GM12878 (cell line): ENCODE measurements around the gene PRRT1. TPM values are rescaled to one million over a fixed set of nuclear protein-coding genes. Genes with fewer than 3 reads are reported as not detected.
A peak's percentile ranks its signal among the peaks of the same experiment; 100 is the strongest.

Source experiments
- CHD1 ChIP-seq: IDR thresholded peaks from 2 replicates; pipeline ENCODE4 v1.6.1; 2012; ENCODE audit warnings: low read depth, low read length, improper control_type of control experiment
- POU2F2 ChIP-seq: IDR thresholded peaks from 3 replicates; pipeline ENCODE4 v1.6.1; 2011; ENCODE audit warnings: low read depth, mild to moderate bottlenecking, low read length, borderline replicate concordance
- SMARCA5 ChIP-seq: fragments of 450-650 bp; IDR thresholded peaks from 2 replicates; pipeline ENCODE4 v1.6.1; 2017; ENCODE audit warnings: mild to moderate bottlenecking
- STAT3 ChIP-seq: IDR thresholded peaks from 2 replicates; pipeline ENCODE4 v1.6.1; 2011; ENCODE audit warnings: low read depth, low read length, improper control_type of control experiment
- TAF1 ChIP-seq: IDR thresholded peaks from 2 replicates; pipeline ENCODE4 v1.6.1; 2011; ENCODE audit warnings: mild to moderate bottlenecking, low read depth, low read length, borderline replicate concordance
- TBL1XR1 ChIP-seq: IDR thresholded peaks from 2 replicates; pipeline ENCODE4 v1.6.1; 2012; ENCODE audit warnings: low read depth, low read length, improper control_type of control experiment
- ZNF24 ChIP-seq: fragments of 450-650 bp; IDR thresholded peaks from 2 replicates; pipeline ENCODE4 v1.6.1; 2017; ENCODE audit warnings: antibody characterized with exemption, mild to moderate bottlenecking
- polyA plus RNA-seq, 11 experiments: library from polyadenylated mRNA; depleted of rRNA in 4 of 11; unstranded in 6 of 11; stranded (reverse) in 5 of 11; fragments of >200 nt; fragmentation: Nextera tagmentation in 4 of 11; fragmentation: Illumina TruSeq in 1 of 11; extraction: Ambion mirVana in 4 of 11; extraction: Trizol in 1 of 11; gene quantifications; 1 replicate in 1 of 11; 2 replicates in 10 of 11; pipeline versions ENCODE4 v1.2.1 to v1.2.3, GENCODE V29; 2011 to 2016; ENCODE audit warnings: inconsistent platforms in 2 of 11, missing spikeins in 2 of 11, low read depth in 1 of 11
- total RNA-seq, 4 experiments: library from RNA; depleted of rRNA in 3 of 4; stranded (reverse); fragments of >200 nt in 3 of 4; fragmentation: Illumina TruSeq in 1 of 4; extraction: Trizol in 1 of 4; gene quantifications; 2 replicates each; pipeline versions ENCODE4 v1.2.1 to v1.2.3, GENCODE V29; 2013 to 2021
- TF ChIP-seq, protein P1 (sequence below): IDR thresholded peaks from 2 replicates; pipeline ENCODE4 v1.6.1; 2011; ENCODE audit warnings: mild to moderate bottlenecking, low read depth, low read length, moderate library complexity; ENCODE audit not compliant: insufficient replicate concordance
- TF ChIP-seq, protein P2 (sequence below): fragments of 450-650 bp; IDR thresholded peaks from 2 replicates; pipeline ENCODE4 v1.6.1; 2016; ENCODE audit warnings: mild to moderate bottlenecking
- TF ChIP-seq, protein P3 (sequence below): fragments of 450-650 bp; IDR thresholded peaks from 2 replicates; pipeline ENCODE4 v1.6.1; 2018; ENCODE audit warnings: borderline replicate concordance, mild to moderate bottlenecking; ENCODE audit not compliant: partially characterized antibody
- TF ChIP-seq, protein P4 (sequence below): IDR thresholded peaks from 2 replicates; pipeline ENCODE4 v1.6.1; 2012; ENCODE audit warnings: low read depth, low read length, improper control_type of control experiment
- TF ChIP-seq, protein P5 (sequence below): fragments of 450-650 bp; formaldehyde crosslinking; IDR thresholded peaks from 2 replicates; pipeline ENCODE4 v1.5.0; 2022; ENCODE audit warnings: mild to moderate bottlenecking, missing genetic modification characterization

The PRRT1 gene
- total and polyA plus RNA-seq, 10 of the 15 experiments (the other 5 are each of a cell fraction or from before 2014, with no cell fraction given): 0.04 to 0.15 (median 0.10) TPM; not detected in 6

DNA sequence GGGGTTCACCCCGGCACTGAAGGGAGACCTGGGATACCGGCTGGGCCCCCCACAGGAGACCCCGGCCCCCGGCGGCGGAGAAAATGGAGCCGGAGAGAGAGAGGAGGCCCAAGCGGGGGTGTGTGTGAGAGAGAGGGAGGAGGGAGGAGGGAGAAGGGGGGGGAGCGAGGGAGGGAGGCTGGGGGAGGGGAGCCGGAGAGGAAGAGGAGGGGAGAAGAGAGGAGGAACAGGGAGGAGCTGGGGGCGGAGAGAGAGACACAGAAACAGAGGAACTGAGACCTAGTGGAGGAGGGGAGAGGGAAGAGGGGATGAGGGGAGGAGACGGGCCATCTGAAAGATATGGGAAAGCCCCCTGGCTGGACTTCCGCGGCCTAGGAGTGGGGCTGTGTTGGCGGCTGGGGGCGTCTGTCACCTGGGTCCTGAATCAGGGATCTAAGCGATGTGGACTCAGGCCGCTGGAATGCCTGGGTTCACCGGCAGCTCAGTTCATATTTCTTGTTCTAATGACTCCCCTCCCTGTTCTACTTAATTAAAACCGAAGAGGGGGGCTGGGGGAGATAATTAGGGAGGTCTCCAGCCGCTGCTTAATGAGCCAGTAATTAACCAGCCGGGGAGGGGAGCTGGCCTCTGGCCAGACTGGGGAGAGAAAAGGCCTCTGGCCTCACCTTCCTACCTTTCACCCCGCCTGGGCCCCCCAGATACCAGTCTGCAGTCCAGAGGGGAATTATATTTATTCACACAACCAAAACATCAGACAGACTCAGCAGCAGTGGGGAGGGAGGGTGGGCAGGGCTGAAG is 38.5 kb upstream of the PRRT1 start, which contains the start of gene PBX2 (continued):
- TF ChIP-seq, protein P1, sequence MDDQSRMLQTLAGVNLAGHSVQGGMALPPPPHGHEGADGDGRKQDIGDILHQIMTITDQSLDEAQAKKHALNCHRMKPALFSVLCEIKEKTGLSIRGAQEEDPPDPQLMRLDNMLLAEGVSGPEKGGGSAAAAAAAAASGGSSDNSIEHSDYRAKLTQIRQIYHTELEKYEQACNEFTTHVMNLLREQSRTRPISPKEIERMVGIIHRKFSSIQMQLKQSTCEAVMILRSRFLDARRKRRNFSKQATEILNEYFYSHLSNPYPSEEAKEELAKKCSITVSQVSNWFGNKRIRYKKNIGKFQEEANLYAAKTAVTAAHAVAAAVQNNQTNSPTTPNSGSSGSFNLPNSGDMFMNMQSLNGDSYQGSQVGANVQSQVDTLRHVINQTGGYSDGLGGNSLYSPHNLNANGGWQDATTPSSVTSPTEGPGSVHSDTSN: peak; percentile 40
- TF ChIP-seq SMARCA5 (no peak), CHD1 (no peak), TBL1XR1 (no peak; the same call in 1 of the 2 replicates), STAT3 (no peak), TAF1 (peak; percentile 25; the same call in 1 of the 2 replicates), POU2F2 (0 out of 3 replicates have a peak, but pooled peaks have one; percentile 21), ZNF24 (no peak)
- TF ChIP-seq, protein P2, sequence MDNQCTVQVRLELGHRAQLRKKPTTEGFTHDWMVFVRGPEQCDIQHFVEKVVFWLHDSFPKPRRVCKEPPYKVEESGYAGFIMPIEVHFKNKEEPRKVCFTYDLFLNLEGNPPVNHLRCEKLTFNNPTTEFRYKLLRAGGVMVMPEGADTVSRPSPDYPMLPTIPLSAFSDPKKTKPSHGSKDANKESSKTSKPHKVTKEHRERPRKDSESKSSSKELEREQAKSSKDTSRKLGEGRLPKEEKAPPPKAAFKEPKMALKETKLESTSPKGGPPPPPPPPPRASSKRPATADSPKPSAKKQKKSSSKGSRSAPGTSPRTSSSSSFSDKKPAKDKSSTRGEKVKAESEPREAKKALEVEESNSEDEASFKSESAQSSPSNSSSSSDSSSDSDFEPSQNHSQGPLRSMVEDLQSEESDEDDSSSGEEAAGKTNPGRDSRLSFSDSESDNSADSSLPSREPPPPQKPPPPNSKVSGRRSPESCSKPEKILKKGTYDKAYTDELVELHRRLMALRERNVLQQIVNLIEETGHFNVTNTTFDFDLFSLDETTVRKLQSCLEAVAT: peak; percentile 91
- TF ChIP-seq, protein P3, sequence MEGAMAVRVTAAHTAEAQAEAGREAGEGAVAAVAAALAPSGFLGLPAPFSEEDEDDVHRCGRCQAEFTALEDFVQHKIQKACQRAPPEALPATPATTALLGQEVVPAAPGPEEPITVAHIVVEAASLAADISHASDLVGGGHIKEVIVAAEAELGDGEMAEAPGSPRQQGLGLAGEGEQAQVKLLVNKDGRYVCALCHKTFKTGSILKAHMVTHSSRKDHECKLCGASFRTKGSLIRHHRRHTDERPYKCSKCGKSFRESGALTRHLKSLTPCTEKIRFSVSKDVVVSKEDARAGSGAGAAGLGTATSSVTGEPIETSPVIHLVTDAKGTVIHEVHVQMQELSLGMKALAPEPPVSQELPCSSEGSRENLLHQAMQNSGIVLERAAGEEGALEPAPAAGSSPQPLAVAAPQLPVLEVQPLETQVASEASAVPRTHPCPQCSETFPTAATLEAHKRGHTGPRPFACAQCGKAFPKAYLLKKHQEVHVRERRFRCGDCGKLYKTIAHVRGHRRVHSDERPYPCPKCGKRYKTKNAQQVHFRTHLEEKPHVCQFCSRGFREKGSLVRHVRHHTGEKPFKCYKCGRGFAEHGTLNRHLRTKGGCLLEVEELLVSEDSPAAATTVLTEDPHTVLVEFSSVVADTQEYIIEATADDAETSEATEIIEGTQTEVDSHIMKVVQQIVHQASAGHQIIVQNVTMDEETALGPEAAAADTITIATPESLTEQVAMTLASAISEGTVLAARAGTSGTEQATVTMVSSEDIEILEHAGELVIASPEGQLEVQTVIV: peak; percentile 71
- TF ChIP-seq, protein P4, sequence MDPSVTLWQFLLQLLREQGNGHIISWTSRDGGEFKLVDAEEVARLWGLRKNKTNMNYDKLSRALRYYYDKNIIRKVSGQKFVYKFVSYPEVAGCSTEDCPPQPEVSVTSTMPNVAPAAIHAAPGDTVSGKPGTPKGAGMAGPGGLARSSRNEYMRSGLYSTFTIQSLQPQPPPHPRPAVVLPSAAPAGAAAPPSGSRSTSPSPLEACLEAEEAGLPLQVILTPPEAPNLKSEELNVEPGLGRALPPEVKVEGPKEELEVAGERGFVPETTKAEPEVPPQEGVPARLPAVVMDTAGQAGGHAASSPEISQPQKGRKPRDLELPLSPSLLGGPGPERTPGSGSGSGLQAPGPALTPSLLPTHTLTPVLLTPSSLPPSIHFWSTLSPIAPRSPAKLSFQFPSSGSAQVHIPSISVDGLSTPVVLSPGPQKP: no peak
- TF ChIP-seq, protein P5, sequence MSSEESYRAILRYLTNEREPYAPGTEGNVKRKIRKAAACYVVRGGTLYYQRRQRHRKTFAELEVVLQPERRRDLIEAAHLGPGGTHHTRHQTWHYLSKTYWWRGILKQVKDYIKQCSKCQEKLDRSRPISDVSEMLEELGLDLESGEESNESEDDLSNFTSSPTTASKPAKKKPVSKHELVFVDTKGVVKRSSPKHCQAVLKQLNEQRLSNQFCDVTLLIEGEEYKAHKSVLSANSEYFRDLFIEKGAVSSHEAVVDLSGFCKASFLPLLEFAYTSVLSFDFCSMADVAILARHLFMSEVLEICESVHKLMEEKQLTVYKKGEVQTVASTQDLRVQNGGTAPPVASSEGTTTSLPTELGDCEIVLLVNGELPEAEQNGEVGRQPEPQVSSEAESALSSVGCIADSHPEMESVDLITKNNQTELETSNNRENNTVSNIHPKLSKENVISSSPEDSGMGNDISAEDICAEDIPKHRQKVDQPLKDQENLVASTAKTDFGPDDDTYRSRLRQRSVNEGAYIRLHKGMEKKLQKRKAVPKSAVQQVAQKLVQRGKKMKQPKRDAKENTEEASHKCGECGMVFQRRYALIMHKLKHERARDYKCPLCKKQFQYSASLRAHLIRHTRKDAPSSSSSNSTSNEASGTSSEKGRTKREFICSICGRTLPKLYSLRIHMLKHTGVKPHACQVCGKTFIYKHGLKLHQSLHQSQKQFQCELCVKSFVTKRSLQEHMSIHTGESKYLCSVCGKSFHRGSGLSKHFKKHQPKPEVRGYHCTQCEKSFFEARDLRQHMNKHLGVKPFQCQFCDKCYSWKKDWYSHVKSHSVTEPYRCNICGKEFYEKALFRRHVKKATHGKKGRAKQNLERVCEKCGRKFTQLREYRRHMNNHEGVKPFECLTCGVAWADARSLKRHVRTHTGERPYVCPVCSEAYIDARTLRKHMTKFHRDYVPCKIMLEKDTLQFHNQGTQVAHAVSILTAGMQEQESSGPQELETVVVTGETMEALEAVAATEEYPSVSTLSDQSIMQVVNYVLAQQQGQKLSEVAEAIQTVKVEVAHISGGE: no peak
